Esophagus (tissue), 2 donors: ENCODE data around the gene TSC22D2. TPM values are rescaled to one million over a fixed set of nuclear protein-coding genes. Genes with fewer than 3 reads are reported as not detected.

Source experiments
- H3K27ac ChIP-seq, 2 donors: one replicate each; pipeline ENCODE4 v1.5.1; 2013; ENCODE audit warnings: low read depth in 2 of 2, mild to moderate bottlenecking in 2 of 2, inconsistent platforms in 1 of 2, low read length in 1 of 2, moderate library complexity in 1 of 2
- H3K27me3 ChIP-seq, 2 donors: one replicate each; pipeline ENCODE4 v1.6.1; 2013; ENCODE audit warnings: low read length in 2 of 2, control low read depth in 1 of 2, mild to moderate bottlenecking in 1 of 2; ENCODE audit not compliant: insufficient read depth in 2 of 2, control insufficient read depth in 1 of 2
- H3K36me3 ChIP-seq, 2 donors: one replicate each; pipeline ENCODE4 v1.6.1; 2013; ENCODE audit warnings: low read length in 1 of 2; ENCODE audit not compliant: control insufficient read depth in 2 of 2, insufficient read depth in 2 of 2
- H3K4me1 ChIP-seq, 2 donors: one replicate each; pipeline ENCODE4 v1.6.1; 2013; ENCODE audit warnings: low read length in 1 of 2; ENCODE audit not compliant: control insufficient read depth in 2 of 2, insufficient read depth in 2 of 2
- H3K4me3 ChIP-seq, 2 donors: one replicate each; pipeline ENCODE4 v1.5.1; 2013; ENCODE audit warnings: low read length in 2 of 2, mild to moderate bottlenecking in 2 of 2, low read depth in 1 of 2, moderate library complexity in 1 of 2
- H3K9me3 ChIP-seq, 2 donors: one replicate each; pipeline ENCODE4 v1.6.1; 2013; ENCODE audit warnings: mild to moderate bottlenecking in 2 of 2, low read depth in 1 of 2, low read length in 1 of 2, moderate library complexity in 1 of 2; ENCODE audit not compliant: control insufficient read depth in 2 of 2, insufficient read depth in 1 of 2
- WGBS, 2 donors: extraction: QIAGEN DNeasy Blood & Tissue Kit; methylation state at CpG; one replicate each; pipeline ENCODE4 v1.1.7; 2013; 5-methylcytosine and 5-hydroxymethylcytosine counted together
- polyA plus RNA-seq, 2 donors: library from polyadenylated mRNA; stranded (reverse); fragments of 200-250 nt; gene quantifications; one replicate each; pipeline ENCODE4 v1.2.3, GENCODE V29; 2013
- donor health status: healthy with polysubstance abuse.
- donor health status: Bipolar disorder and iron deficiency.

The TSC22D2 gene
- polyA plus RNA-seq: 10 to 100 TPM; 10.3 to 27.5 TPM

DNA sequence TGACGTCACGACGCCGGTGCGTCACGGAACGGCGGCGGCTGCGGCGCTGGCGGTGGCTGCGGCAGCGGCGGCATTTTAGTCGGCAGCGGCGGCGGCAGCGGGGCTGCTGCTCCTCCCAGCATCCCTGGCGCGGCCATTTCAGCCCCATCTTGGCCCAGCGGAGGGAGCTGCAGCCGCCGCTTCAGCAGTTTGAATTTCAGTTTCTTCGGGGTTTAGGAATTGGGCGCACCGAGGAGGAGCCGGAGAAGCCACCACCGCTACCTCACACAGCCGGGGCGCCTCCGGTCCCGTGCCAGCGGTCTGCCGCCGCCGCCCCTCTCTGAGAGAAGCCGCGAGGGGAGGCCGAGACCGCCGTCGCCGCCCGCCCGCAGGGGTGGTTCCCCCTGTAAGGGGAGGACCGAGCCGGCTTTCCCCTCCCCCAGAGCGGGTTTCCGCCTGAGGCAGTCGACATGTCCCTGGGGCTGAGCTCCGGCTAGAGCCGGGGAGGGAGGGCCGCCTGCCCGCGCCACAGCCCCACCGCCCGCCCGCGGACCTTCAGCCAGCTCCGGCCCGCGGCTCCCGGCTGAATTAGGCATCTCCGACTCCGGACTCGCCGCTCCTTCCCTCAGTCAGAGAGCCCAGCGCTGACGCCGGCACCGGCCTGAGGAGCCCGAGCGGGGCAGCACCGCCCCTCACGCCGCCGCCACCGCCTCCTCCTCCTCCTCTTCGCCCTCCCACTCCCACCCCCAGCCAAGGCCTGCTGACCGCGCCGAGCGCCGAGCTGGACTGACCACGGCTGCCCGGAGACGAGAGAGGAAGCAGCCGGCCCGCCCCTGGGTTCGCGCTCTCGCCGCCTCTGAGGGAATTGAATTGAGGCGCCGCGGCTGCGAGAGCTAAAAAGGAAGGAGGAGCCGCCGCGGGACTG is at the start of gene TSC22D2:
TSS of gene TSC22D2 (plus strand) at position 78 of the 904 bp plus-strand sequence. CDS start 1,053 bp downstream, outside the sequence.
- Histone ChIP-seq H3K27me3 (no peaks in the 10 kb centered on the region), H3K4me3 (peak within 1 kb of the TSS; percentile 83 to 100), H3K36me3 (peaks cover 0 to 6% of the 10 kb centered on the region in 2 donors), H3K4me1 (no peaks in the 10 kb centered on the region), H3K9me3 (peaks cover 0 to 3% of the 10 kb centered on the region in 2 donors), H3K27ac (peak within 1 kb of the TSS; percentile 99 to 100)
- 0% methylated on average over 90 to 102 of the region's 102 CpGs for WGBS, 2 donors

DNA sequence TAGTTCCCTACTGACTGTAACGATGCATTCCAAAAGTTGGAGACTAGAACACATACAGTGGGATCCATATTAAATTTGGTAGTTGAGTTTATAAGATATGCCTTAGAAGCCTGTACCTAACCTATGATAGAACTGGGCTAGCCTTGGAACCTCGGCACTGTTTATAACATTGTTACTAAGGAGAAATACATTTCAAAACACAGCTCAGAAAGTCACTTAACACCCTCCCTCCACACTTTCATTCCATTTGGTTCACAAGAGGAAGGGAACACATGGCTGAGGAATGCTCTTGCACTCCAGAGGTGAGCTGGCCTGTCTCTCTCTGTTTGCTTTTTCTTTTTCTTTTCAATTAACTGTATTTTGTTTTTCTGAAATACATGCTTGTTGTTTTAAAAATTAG is 48.7 kb upstream of the TSC22D2 start:
- Histone ChIP-seq H3K27me3 (no peaks in the 10 kb centered on the region), H3K9me3 (no peaks in the 10 kb centered on the region), H3K4me1 (no peaks in the 10 kb centered on the region), H3K36me3 (no peaks in the 10 kb centered on the region), H3K4me3 (no peak overlapping the region), H3K27ac (no peak overlapping the region)
- WGBS, 2 donors: 84 to 88% methylated on average over 2 of the region's 2 CpGs

GRCh38 chr3:150360966-150361365 is 47.1 kb upstream of the TSC22D2 start:
- 96 to 97% methylated on average over 3 of the region's 3 CpGs for WGBS, 2 donors
- Histone ChIP-seq H3K36me3 (no peaks in the 10 kb centered on the region), H3K4me3 (no peak overlapping the region), H3K27me3 (no peaks in the 10 kb centered on the region), H3K4me1 (no peaks in the 10 kb centered on the region), H3K27ac (no peak overlapping the region), H3K9me3 (no peaks in the 10 kb centered on the region)

GRCh38 chr3:150362515-150363302 is 45.4 kb upstream of the TSC22D2 start:
- Histone ChIP-seq H3K9me3 (no peaks in the 10 kb centered on the region), H3K36me3 (no peaks in the 10 kb centered on the region), H3K4me1 (no peaks in the 10 kb centered on the region), H3K27me3 (no peaks in the 10 kb centered on the region), H3K4me3 (no peak overlapping the region), H3K27ac (peak overlapping the region; percentile 64 to 89)
- 66 to 74% methylated on average over 2 of the region's 2 CpGs for WGBS, 2 donors

DNA sequence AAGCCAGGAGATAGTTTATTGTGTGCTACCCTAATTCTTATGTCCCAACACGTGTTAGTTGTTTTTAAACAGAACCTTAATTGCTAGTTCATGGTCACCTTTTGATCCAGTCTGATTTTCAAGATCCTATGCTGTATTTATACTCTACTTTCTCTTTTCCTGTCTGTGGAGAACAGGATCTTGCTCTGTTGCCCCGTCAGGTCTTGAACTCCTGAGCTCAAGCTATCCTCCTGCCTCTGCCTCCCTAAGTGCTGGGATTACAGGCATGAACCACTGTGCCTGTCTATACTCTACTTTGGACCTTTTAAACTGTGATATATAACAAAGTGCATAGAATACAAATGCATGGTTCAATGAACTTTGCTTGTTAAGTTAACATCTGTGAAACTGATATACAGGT is 44.7 kb upstream of the TSC22D2 start:
- Histone ChIP-seq H3K9me3 (no peaks in the 10 kb centered on the region), H3K27ac (peak overlapping the region; percentile 64 to 89), H3K36me3 (no peaks in the 10 kb centered on the region), H3K27me3 (no peaks in the 10 kb centered on the region), H3K4me1 (no peaks in the 10 kb centered on the region), H3K4me3 (no peak overlapping the region)
- WGBS, 2 donors: 85 to 90% methylated on average over 2 of the region's 2 CpGs

DNA sequence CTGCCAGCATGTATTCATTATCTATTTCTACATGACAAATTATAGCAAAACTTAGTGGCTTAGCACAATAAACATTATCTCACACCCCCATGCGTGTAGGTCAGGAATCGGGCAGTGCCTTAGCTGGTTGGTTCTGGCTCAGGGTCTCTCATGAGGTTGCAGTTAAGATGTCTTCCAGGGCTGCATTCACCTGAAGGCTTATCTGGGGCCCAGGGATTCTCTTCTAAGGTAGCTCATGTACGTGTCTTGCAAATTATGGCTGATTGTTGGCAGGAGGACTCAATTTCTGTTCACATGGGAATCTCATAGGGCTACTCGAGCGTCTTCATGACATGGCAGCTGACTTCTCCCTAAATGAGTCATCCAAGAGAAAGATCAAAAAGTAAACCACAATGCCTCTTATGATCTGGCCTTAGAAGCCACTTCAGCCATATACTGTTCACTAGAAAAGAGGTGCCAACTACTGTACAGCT is 42.9 kb upstream of the TSC22D2 start:
- H3K27me3 ChIP-seq: no peaks in the 10 kb centered on the region
- no peaks in the 10 kb centered on the region for H3K36me3 ChIP-seq
- no peak overlapping the region for H3K4me3 ChIP-seq
- H3K4me1 ChIP-seq: peaks cover 0 to under 1% of the 10 kb centered on the region in 2 donors
- no peaks in the 10 kb centered on the region for H3K9me3 ChIP-seq
- peak overlapping the region in 1 of 2 donors; percentile 58 for H3K27ac ChIP-seq
- WGBS, 2 donors: 65 to 70% methylated on average over 5 of the region's 5 CpGs

DNA sequence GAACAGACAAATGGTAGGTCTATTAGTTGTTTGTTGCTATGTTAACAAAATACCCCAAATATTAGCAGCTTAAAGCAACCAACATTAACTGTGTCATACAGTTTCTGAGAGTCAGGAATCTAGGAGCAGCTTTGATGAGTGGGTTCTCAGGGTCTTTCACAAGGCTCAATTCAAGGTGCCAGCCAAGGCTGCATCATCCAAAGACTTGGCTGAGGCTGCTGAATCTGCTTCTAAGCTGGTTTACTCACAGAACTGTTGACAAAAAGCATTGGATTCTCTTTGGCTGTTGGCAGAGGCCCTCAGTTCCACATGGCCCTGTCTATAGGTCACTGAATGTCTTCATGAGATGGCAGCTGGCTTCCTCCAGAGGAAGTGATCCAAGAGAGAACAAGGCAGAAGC is 40.3 kb upstream of the TSC22D2 start:
- Histone ChIP-seq H3K4me1 (peaks cover 0 to 3% of the 10 kb centered on the region in 2 donors), H3K27ac (no peak overlapping the region), H3K36me3 (no peaks in the 10 kb centered on the region), H3K27me3 (no peaks in the 10 kb centered on the region), H3K4me3 (no peak overlapping the region), H3K9me3 (no peaks in the 10 kb centered on the region)

DNA sequence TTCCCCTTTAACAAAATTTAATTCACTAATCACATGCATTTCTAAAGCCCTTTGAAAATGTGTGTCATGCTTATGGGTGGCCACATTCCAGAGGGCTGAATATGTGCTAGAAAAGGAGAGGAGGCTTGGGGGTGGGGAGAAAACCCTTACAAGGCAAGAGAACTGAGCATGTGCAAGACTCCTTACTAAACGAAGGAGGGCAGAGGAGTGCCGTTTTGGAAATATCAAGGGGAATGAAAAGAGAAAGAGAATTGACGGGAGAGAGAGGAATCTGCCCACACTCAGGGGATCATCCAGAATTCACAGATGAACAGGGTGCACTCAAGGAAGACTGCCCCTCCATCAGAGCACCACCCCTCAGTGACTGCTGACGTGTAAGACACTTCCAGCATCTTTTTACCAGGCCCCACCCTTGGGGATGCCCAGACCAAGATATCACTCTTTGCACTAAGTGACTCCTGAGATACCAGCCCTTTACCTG is 37.9 kb upstream of the TSC22D2 start:
- Histone ChIP-seq H3K4me3 (peak overlapping the region in 1 of 2 donors; percentile 15), H3K27ac (peak overlapping the region; percentile 44 to 82)
- WGBS, 2 donors: 31 to 47% methylated on average over 4 of the region's 4 CpGs

GRCh38 chr3:150370999-150371398 is 37.1 kb upstream of the TSC22D2 start:
- Histone ChIP-seq H3K4me3 (peak overlapping the region in 1 of 2 donors; percentile 15), H3K27me3 (no peaks in the 10 kb centered on the region), H3K27ac (no peak overlapping the region), H3K9me3 (no peaks in the 10 kb centered on the region), H3K4me1 (peaks cover 0 to 3% of the 10 kb centered on the region in 2 donors), H3K36me3 (no peaks in the 10 kb centered on the region)
- 67 to 72% methylated on average over 1 of the region's 1 CpG for WGBS, 2 donors

More for the DNA sequence above, 37.9 kb upstream of the TSC22D2 start:
- H3K36me3 ChIP-seq: no peaks in the 10 kb centered on the region
- no peaks in the 10 kb centered on the region for H3K27me3 ChIP-seq
- peaks cover 0 to 3% of the 10 kb centered on the region in 2 donors for H3K4me1 ChIP-seq
- H3K9me3 ChIP-seq: no peaks in the 10 kb centered on the region
